Choroid plexus epithelial cell (primary cell): Measurements from ENCODE around the gene ALG8.
A peak's percentile ranks its signal among the peaks of the same experiment; 100 is the strongest.

ENCODE experiments used
- DNase-seq: peaks from one replicate; pipeline ENCODE4 v3.0.0-alpha.2; 2010; ENCODE audit warnings: low read depth
- H3K4me3 ChIP-seq: 2 replicates; pipeline ENCODE4 v1.5.1; 2011; ENCODE audit warnings: low read depth, mild to moderate bottlenecking, control low read depth, low read length, moderate library complexity
- TF ChIP-seq, protein P1 (sequence below): conservative IDR thresholded peaks from 2 replicates; pipeline ENCODE4 v1.5.1; 2011; ENCODE audit warnings: low read depth, mild to moderate bottlenecking, control low read depth, inconsistent platforms, low read length, moderate library complexity

ALG8 gene

DNA sequence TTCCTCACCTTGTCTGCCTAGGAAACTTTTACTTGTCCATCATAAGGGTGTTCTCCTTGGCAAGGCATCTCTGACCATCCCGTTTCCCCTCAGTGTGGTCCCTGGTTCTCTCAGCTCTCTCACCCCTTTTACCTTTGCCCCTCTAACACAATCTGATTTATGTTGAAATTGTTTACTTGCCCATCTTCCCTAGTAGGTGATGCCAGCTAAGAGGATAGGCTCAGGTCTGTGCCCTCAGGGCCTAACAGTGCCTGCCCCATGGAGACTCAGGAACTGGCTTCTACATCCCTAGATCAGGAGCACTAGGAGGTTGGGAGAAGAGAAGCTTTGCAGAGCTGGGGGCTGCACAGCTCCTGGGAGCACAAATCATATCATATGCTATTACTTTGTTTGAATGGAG is 21.1 kb upstream of the ALG8 start:
- H3K4me3 ChIP-seq, result no peak overlapping the region
- DNase-seq, result no peak
- TF ChIP-seq, protein P1, sequence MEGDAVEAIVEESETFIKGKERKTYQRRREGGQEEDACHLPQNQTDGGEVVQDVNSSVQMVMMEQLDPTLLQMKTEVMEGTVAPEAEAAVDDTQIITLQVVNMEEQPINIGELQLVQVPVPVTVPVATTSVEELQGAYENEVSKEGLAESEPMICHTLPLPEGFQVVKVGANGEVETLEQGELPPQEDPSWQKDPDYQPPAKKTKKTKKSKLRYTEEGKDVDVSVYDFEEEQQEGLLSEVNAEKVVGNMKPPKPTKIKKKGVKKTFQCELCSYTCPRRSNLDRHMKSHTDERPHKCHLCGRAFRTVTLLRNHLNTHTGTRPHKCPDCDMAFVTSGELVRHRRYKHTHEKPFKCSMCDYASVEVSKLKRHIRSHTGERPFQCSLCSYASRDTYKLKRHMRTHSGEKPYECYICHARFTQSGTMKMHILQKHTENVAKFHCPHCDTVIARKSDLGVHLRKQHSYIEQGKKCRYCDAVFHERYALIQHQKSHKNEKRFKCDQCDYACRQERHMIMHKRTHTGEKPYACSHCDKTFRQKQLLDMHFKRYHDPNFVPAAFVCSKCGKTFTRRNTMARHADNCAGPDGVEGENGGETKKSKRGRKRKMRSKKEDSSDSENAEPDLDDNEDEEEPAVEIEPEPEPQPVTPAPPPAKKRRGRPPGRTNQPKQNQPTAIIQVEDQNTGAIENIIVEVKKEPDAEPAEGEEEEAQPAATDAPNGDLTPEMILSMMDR, result no peak

DNA sequence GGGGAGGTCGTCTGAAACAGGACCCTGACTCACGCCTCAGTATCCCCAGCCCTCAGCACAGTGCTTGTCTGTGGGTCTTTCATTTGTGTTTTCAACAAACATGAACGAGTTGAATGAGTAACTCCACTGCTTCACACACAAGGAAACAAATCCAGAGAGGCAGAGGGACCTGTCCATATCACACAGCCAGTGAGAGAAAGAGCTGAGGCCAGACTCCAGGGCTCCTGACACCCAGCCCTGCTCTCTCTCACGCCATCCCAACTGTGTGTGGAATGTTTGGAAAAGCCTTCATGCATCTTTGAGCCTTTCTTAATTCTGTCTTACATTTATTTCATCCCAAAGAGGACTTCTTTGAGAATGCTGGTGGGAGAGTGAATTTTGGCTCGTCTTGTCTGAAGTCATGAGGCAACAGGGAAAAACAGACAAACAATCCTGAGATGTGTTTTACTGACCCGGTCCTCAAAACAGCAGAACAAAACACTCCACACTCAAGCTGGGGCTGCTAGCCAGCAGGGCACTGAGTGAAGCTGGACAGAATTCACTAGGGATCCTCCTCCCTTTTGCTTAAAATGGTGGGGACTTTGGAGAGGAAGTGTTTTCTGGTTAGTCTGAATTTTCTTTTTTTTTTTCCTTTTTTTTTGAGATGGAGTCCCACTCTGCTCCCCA is 19.7 kb upstream of the ALG8 start:
- DNase-seq, result no peak
- TF ChIP-seq, protein P1, result no peak
- H3K4me3 ChIP-seq, result no peak overlapping the region

DNA sequence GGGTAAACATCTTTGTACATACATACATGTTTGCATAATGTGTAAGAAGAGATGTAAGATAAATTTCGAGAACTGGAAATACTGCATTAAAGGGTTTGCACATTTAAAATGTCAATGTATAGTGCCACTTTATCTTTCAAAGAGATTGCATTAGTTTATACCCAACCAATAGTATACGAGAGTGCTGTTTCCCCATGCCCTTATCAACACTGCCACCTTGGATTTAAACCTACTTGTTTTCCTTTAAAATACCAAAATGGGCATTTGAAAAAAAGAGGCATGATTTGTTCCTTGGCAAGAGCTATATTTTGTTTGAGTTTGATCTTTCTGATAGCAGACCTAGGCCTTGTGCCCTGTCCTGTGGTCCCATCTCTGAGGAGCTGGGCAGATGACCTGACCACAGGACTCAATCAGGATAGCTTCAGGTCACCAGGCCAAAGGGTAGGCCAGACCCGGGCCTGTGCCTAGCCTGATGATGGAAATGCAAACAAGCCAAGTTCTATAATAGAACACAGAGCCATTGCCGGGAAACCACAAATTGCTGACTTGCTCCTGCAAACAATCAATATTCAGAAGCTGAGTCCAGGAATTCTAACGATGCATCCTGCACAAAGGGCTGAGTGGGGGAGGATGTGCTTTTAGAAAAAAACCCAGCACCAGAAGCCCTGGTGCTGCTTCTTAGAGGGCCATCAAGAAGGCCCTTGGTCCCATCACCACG is 16.9 kb upstream of the ALG8 start:
- TF ChIP-seq, protein P1, result no peak
- no peak for DNase-seq
- no peak overlapping the region for H3K4me3 ChIP-seq

DNA sequence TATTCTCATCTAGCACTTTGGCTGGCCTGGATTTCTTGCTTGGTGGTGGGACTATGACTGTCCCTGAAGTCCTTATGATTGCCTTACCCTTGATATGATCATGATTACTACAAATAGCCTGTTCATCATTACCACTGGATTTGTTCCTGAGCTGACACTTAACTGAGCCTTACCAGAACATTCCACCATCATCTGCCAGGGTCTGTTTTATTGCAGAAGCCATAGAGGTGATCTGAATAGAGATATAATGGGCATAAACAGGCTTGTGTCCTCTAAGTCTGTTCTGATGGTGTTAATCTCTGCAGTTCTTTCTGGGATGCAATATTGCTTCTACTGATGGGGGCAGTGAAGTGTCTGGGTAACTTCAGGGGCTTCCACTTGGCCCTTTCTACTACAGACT is 12.4 kb upstream of the ALG8 start:
- TF ChIP-seq, protein P1, result no peak
- DNase-seq, result no peak
- H3K4me3 ChIP-seq, result no peak overlapping the region

DNA sequence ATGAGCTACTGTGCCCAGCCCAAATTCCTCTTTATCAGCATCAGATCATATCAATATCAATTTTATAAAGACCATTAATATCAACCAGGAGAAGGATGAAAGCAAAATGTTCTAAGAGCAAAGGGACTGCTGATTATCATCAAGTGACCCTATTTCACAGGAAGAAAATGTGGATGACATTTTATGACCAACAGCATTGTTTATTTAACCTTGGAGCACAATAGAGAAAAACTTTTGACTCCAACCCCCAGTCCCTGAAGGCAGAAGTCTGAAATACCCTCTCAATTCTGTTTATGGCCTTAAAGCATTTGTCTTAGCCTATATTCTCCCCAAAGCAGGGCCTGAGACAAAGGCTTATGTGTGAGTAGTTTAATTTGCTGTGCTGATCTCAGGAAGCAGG is 11.3 kb upstream of the ALG8 start:
- no peak for DNase-seq
- no peak overlapping the region for H3K4me3 ChIP-seq
- TF ChIP-seq, protein P1, result no peak

DNA sequence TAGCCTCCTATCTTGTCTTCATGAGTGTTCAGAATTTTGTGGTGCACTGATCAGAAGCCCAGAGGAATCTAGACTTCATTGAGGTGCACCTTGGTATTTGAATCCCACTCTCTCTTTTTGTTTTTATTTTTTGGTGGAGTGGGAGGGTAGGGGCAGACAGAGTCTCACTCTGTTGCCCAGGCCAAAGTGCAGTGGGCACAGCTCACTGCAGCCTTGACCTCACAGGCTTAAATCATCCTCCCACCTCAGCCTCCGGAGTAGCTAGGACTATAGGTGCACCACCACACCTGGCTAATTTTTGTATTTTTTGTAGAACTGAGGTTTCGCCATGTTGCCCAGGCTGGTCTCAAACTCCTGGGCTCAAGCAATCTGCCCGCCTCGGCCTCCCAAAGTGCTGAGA is 10.9 kb upstream of the ALG8 start:
- TF ChIP-seq, protein P1, result no peak
- H3K4me3 ChIP-seq, result no peak overlapping the region
- no peak for DNase-seq

DNA sequence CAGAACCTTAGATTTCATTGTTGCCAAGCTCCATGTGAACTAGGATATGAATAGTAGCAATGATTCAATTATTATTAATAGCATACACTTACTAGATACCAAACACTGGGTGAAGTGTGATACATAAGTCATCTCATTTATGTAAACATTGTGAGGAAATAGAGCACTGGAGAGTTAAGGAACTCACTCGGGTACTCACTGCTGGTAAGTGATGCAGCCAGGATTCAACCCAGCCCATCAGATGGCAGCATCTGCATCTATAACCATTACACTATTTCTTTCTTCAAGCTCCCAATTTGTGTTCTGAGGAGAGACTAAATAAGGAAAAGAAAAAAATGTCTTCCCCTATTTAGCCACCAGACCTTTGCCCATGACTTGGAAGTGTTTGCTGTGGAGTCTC is 10.2 kb upstream of the ALG8 start:
- peak; percentile 89 for DNase-seq

More for the DNA sequence above, 10.2 kb upstream of the ALG8 start:
- TF ChIP-seq, protein P1, result peak; percentile 67
- no peak overlapping the region for H3K4me3 ChIP-seq
